GM12892 (cell line): ENCODE data around the gene GAPT.
A peak's percentile ranks its signal among the peaks of the same experiment; 100 is the strongest.

Source experiments
- DNase-seq: peaks from one replicate; pipeline ENCODE4 v3.0.0; 2011; ENCODE audit not compliant: insufficient read length
- FAIRE-seq: peaks from 2 replicates; lab custom pipeline; 2011; peaks lifted over from hg19 to GRCh38; lab: Jason Lieb, UNC
- POLR2A ChIP-seq: IDR thresholded peaks from 2 replicates; pipeline ENCODE4 v1.6.1; 2011; ENCODE audit warnings: low read depth, low read length, control low read depth
- POLR2AphosphoS5 ChIP-seq: IDR thresholded peaks from 2 replicates; pipeline ENCODE4 v1.6.1; 2011; ENCODE audit warnings: low read depth, low read length, control low read depth
- TAF1 ChIP-seq: IDR thresholded peaks from 2 replicates; pipeline ENCODE4 v1.6.1; 2011; ENCODE audit warnings: low read depth, mild to moderate bottlenecking, control low read depth, low read length, borderline replicate concordance

GAPT gene

GRCh38 chr5:58455480-58455879 lies 35.8 kb upstream of the GAPT start:
- no peak for DNase-seq
- no peak for TF ChIP-seq POLR2A
- TF ChIP-seq TAF1 = no peak
- no peak for TF ChIP-seq POLR2AphosphoS5
- FAIRE-seq = no peak

- DNase-seq (no peak), FAIRE-seq (no peak)
Observed at GRCh38 chr5:58456026-58456425, 35.2 kb upstream of the GAPT start.

GRCh38 chr5:58456486-58456885 lies 34.7 kb upstream of the GAPT start:
- no peak for FAIRE-seq
- DNase-seq = no peak
- no peak for TF ChIP-seq TAF1
- TF ChIP-seq POLR2AphosphoS5 = no peak
- TF ChIP-seq POLR2A = no peak

More at GRCh38 chr5:58456026-58456425, 35.2 kb upstream of the GAPT start:
- TF ChIP-seq POLR2A (no peak), TAF1 (no peak), POLR2AphosphoS5 (no peak)

- TF ChIP-seq POLR2A = no peak
- TF ChIP-seq TAF1 = no peak
- TF ChIP-seq POLR2AphosphoS5 = no peak
- DNase-seq (no peak), FAIRE-seq (no peak)
Observed at GRCh38 chr5:58457050-58457449, 34.2 kb upstream of the GAPT start.

GRCh38 chr5:58458141-58458742 lies 33.0 kb upstream of the GAPT start:
- FAIRE-seq (no peak), DNase-seq (no peak)
- no peak for TF ChIP-seq TAF1
- no peak for TF ChIP-seq POLR2AphosphoS5
- no peak for TF ChIP-seq POLR2A

GRCh38 chr5:58458743-58459145 lies 32.5 kb upstream of the GAPT start:
- TF ChIP-seq POLR2A = no peak
- FAIRE-seq (no peak), DNase-seq (no peak)

GRCh38 chr5:58459146-58460001 lies 31.9 kb upstream of the GAPT start:
- no peak for TF ChIP-seq POLR2A
- no peak for TF ChIP-seq TAF1
- TF ChIP-seq POLR2AphosphoS5 = no peak
- FAIRE-seq (no peak), DNase-seq (no peak)

GRCh38 chr5:58460002-58460731 lies 31.1 kb upstream of the GAPT start, which contains the start of gene PLK2:
PLK2 (minus strand) TSS chr5:58460086; CDS start chr5:58459959, 127 bp downstream.
- FAIRE-seq = peak; percentile 78
- no peak for TF ChIP-seq TAF1
- peak; percentile 23; the same call in 1 of the 2 replicates for TF ChIP-seq POLR2AphosphoS5
- TF ChIP-seq POLR2A = peak; percentile 70; the same call in 1 of the 2 replicates

GRCh38 chr5:58460732-58461286 lies 30.4 kb upstream of the GAPT start:
- FAIRE-seq (peak; percentile 88), DNase-seq (peak; percentile 61)
- TF ChIP-seq TAF1 (no peak), POLR2A (no peak), POLR2AphosphoS5 (no peak)

More at GRCh38 chr5:58460002-58460731, 31.1 kb upstream of the GAPT start, which contains the start of gene PLK2:
- DNase-seq = peak; percentile 52

- no peak for TF ChIP-seq POLR2AphosphoS5
- TF ChIP-seq TAF1 = no peak
- no peak for TF ChIP-seq POLR2A
- no peak for DNase-seq
- no peak for FAIRE-seq
Observed at GRCh38 chr5:58462154-58462553, 29.1 kb upstream of the GAPT start.
